ENCODE results near the gene CAB39. TPM values are rescaled to one million over a fixed set of nuclear protein-coding genes. Genes with fewer than 3 reads are reported as not detected.

Gene CAB39
- total and polyA plus RNA-seq, 2 of the 8 experiments (the other 6 are each of a cell fraction or from before 2014, with no cell fraction given): 16.4 to 50.5 TPM

DNA sequence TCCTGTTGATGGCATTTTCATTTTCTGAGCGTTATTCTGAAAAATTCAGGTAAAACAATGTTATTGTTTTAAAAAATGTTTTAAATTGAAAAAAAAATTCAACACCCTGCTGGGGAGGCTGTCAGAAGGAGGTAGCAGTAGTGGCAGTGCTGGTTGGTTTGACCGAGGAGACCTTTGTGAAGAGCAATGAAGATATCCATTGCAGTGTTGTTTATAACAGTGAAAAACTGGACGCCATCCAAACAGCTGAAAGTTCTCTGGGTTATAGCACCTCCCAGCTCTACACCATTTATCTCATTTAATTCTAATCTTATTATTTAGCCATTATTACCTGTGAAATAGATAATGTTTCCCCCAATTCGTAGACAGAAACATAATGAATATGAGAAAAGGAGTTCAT lies 139.5 kb downstream of the CAB39 start (continued):
- no peak for TF ChIP-seq CEBPB (IDR thresholded peaks at IDR 0.05; ENCODE audit: low read depth, low read length)
- TF ChIP-seq TBP (IDR thresholded peaks at IDR 0.05; ENCODE audit: low read depth, low read length): no peak
- no peak for TF ChIP-seq KDM1A (IDR thresholded peaks at IDR 0.05; ENCODE audit: borderline replicate concordance, low read length)
- no peak for TF ChIP-seq KDM4A (IDR thresholded peaks at IDR 0.05; ENCODE audit: low read depth, low read length, severe bottlenecking)

Data from H1 (cell line).